ENCODE data around the gene CKMT2.

DNA sequence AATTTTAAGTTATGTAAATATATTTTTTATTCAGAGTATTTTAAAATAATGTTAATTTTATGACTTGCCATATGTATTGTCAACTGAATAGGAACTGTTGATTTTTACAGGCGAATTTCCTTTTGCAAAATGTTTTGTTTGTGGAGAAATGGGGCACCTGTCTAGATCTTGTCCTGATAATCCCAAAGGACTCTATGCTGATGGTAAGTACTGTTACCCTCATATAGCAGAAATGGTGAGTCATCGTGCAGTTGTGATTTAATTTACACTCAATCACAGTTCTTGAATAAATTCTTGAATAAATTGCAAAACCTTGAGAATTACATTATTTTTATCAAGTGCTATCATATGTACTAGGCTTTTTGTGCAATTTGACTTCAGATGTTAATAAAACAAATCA, 75.7 kb downstream of the CKMT2 start:
- TF ChIP-seq, protein P1, sequence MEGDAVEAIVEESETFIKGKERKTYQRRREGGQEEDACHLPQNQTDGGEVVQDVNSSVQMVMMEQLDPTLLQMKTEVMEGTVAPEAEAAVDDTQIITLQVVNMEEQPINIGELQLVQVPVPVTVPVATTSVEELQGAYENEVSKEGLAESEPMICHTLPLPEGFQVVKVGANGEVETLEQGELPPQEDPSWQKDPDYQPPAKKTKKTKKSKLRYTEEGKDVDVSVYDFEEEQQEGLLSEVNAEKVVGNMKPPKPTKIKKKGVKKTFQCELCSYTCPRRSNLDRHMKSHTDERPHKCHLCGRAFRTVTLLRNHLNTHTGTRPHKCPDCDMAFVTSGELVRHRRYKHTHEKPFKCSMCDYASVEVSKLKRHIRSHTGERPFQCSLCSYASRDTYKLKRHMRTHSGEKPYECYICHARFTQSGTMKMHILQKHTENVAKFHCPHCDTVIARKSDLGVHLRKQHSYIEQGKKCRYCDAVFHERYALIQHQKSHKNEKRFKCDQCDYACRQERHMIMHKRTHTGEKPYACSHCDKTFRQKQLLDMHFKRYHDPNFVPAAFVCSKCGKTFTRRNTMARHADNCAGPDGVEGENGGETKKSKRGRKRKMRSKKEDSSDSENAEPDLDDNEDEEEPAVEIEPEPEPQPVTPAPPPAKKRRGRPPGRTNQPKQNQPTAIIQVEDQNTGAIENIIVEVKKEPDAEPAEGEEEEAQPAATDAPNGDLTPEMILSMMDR (IDR thresholded peaks at IDR 0.05), result no peak
- no peak for TF ChIP-seq POLR2A (IDR thresholded peaks at IDR 0.05)

Measured in ovary (tissue), 3 donors.